Measurements from ENCODE around the gene TTLL10. TPM values are rescaled to one million over a fixed set of nuclear protein-coding genes. Genes with fewer than 3 reads are reported as not detected.

The TTLL10 gene
- total and polyA plus RNA-seq, 4 donors = not detected

DNA sequence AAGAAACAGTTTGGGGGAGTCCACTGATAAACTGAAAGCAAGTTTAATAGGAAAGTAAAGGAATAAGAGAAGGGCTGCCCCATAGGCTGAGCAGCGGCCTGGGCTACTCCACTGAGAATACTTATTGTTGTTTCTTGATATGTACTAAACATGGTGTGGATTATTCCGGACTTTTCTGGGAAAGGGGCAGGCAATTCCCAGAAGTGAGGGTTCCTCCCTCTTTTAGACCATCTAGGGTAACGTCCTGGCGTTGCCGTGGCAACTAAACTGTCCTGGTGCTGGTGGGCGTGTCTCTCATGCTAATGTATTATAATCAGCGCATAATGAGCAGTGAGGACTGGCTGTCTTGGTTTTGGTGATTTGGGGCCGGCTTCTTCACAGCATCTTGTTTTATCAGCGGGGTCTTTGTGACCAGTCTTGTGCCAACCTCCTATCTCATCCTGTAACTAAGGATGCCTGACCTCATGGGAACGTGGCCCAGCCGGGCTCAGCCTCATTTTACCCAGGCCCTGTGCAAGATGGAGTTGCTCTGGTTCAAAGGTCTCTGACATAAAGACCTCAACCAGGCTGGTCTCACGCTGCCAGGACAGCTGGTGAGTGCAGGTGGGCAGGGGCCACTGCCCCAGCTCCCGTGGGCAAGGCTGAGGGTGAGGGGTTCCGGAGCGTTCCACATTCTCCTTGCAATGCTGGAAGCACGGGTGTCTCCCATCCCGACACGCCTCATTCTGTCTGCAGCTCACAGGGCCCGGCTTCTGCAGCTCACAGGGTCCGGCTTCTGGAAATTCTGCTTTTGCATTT is 38.1 kb upstream of the TTLL10 start:
- Histone ChIP-seq H3K4me1 (ENCODE audit: control insufficient read depth in 4 of 4, insufficient read depth in 4 of 4, low read length in 3 of 4) (peaks cover 0 to 7% (median 1%) of the 10 kb centered on the region in 4 donors), H3K36me3 (ENCODE audit: control insufficient read depth in 4 of 4, insufficient read depth in 3 of 4, low read depth in 1 of 4, low read length in 3 of 4) (no peaks in the 10 kb centered on the region), H3K4me3 (ENCODE audit: low read depth in 1 of 3, low read length in 3 of 3) (no peak overlapping the region), H3K9ac (ENCODE audit: low read depth in 1 of 2, low read length in 2 of 2) (no peak overlapping the region), H3K27ac (ENCODE audit: low read depth in 1 of 2, low read length in 2 of 2) (no peak overlapping the region), H3K9me3 (ENCODE audit: control insufficient read depth in 4 of 4, low read length in 3 of 4) (no peaks in the 10 kb centered on the region), H3K27me3 (ENCODE audit: control insufficient read depth in 4 of 4, insufficient read depth in 4 of 4, low read length in 3 of 4) (no peaks in the 10 kb centered on the region)
- TF ChIP-seq, protein P1, sequence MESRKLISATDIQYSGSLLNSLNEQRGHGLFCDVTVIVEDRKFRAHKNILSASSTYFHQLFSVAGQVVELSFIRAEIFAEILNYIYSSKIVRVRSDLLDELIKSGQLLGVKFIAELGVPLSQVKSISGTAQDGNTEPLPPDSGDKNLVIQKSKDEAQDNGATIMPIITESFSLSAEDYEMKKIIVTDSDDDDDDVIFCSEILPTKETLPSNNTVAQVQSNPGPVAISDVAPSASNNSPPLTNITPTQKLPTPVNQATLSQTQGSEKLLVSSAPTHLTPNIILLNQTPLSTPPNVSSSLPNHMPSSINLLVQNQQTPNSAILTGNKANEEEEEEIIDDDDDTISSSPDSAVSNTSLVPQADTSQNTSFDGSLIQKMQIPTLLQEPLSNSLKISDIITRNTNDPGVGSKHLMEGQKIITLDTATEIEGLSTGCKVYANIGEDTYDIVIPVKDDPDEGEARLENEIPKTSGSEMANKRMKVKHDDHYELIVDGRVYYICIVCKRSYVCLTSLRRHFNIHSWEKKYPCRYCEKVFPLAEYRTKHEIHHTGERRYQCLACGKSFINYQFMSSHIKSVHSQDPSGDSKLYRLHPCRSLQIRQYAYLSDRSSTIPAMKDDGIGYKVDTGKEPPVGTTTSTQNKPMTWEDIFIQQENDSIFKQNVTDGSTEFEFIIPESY (IDR thresholded peaks at IDR 0.05) = no peak
- no peak for TF ChIP-seq GABPA (IDR thresholded peaks at IDR 0.05 in 1 of 2, conservative IDR thresholded peaks at IDR 0.05 in 1 of 2)
- no peak for TF ChIP-seq ATF3 (IDR thresholded peaks at IDR 0.05)
- WGBS = 83% methylated on average over 20 of the region's 20 CpGs
- no peak for DNase-seq (ENCODE audit: low spot score)

GRCh38 chr1:1136547-1137230 is 37.0 kb upstream of the TTLL10 start:
- Histone ChIP-seq H3K27me3 (ENCODE audit: control insufficient read depth in 4 of 4, insufficient read depth in 4 of 4, low read length in 3 of 4) (no peaks in the 10 kb centered on the region), H3K4me3 (ENCODE audit: low read depth in 1 of 3, low read length in 3 of 3) (no peak overlapping the region), H3K36me3 (ENCODE audit: control insufficient read depth in 4 of 4, insufficient read depth in 3 of 4, low read depth in 1 of 4, low read length in 3 of 4) (no peaks in the 10 kb centered on the region), H3K27ac (ENCODE audit: low read depth in 1 of 2, low read length in 2 of 2) (no peak overlapping the region), H3K9me3 (ENCODE audit: control insufficient read depth in 4 of 4, low read length in 3 of 4) (no peaks in the 10 kb centered on the region), H3K4me1 (ENCODE audit: control insufficient read depth in 4 of 4, insufficient read depth in 4 of 4, low read length in 3 of 4) (peaks cover 0 to 7% (median 1%) of the 10 kb centered on the region in 4 donors), H3K9ac (ENCODE audit: low read depth in 1 of 2, low read length in 2 of 2) (no peak overlapping the region)
- WGBS = 42% methylated on average over 48 of the region's 48 CpGs
- TF ChIP-seq JUND (IDR thresholded peaks at IDR 0.05) (no peak), EGR1 (IDR thresholded peaks at IDR 0.05; ENCODE audit: low read depth in 2 of 2) (no peak), TAF1 (conservative IDR thresholded peaks at IDR 0.05) (no peak), FOXA1 (IDR thresholded peaks at IDR 0.05) (no peak), RAD21 (IDR thresholded peaks at IDR 0.05) (no peak), CTCF (IDR thresholded peaks at IDR 0.05; ENCODE audit: low read depth, low read length, missing input control) (no peak), HNF4G (IDR thresholded peaks at IDR 0.05) (no peak), YY1 (IDR thresholded peaks at IDR 0.05) (no peak), ATF3 (IDR thresholded peaks at IDR 0.05) (no peak), NR2F2 (IDR thresholded peaks at IDR 0.05) (no peak), FOXA2 (IDR thresholded peaks at IDR 0.05) (no peak), SP1 (IDR thresholded peaks at IDR 0.05) (no peak), RXRA (IDR thresholded peaks at IDR 0.05) (no peak), HNF4A (conservative IDR thresholded peaks at IDR 0.05) (no peak), GABPA (IDR thresholded peaks at IDR 0.05 in 1 of 2, conservative IDR thresholded peaks at IDR 0.05 in 1 of 2) (no peak)
- TF ChIP-seq, protein P2, sequence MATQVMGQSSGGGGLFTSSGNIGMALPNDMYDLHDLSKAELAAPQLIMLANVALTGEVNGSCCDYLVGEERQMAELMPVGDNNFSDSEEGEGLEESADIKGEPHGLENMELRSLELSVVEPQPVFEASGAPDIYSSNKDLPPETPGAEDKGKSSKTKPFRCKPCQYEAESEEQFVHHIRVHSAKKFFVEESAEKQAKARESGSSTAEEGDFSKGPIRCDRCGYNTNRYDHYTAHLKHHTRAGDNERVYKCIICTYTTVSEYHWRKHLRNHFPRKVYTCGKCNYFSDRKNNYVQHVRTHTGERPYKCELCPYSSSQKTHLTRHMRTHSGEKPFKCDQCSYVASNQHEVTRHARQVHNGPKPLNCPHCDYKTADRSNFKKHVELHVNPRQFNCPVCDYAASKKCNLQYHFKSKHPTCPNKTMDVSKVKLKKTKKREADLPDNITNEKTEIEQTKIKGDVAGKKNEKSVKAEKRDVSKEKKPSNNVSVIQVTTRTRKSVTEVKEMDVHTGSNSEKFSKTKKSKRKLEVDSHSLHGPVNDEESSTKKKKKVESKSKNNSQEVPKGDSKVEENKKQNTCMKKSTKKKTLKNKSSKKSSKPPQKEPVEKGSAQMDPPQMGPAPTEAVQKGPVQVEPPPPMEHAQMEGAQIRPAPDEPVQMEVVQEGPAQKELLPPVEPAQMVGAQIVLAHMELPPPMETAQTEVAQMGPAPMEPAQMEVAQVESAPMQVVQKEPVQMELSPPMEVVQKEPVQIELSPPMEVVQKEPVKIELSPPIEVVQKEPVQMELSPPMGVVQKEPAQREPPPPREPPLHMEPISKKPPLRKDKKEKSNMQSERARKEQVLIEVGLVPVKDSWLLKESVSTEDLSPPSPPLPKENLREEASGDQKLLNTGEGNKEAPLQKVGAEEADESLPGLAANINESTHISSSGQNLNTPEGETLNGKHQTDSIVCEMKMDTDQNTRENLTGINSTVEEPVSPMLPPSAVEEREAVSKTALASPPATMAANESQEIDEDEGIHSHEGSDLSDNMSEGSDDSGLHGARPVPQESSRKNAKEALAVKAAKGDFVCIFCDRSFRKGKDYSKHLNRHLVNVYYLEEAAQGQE (IDR thresholded peaks at IDR 0.05) = no peak
- TF ChIP-seq, protein P1 (IDR thresholded peaks at IDR 0.05) = no peak
- TF ChIP-seq, protein P3, sequence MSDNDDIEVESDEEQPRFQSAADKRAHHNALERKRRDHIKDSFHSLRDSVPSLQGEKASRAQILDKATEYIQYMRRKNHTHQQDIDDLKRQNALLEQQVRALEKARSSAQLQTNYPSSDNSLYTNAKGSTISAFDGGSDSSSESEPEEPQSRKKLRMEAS (IDR thresholded peaks at IDR 0.05) = no peak
- no peak for DNase-seq (ENCODE audit: low spot score)

Measured in liver (tissue), 9 donors.